Measurements from ENCODE around the gene SLC35F4. TPM values are rescaled to one million over a fixed set of nuclear protein-coding genes. Genes with fewer than 3 reads are reported as not detected.

The SLC35F4 gene
- total RNA-seq, 1 experiment from 2014 or later = not detected

GRCh38 chr14:57847706-57848105 lies 18.2 kb downstream of the SLC35F4 start:
- BruUV-seq (replicated peaks) = no TSS peak
- no peak overlapping the region for H3K4me2 ChIP-seq (ENCODE audit: low read length)
- no peaks in the 10 kb centered on the region for H3K27me3 ChIP-seq (ENCODE audit: insufficient read depth, low read length)
- DNase-seq (ENCODE audit: low read depth, low spot score) = no peak
- no peak overlapping the region for H3K4me3 ChIP-seq (replicated peaks in 1 of 2; ENCODE audit: low read depth in 1 of 2, low read length in 2 of 2)
- ChIA-PET POLR2A (no interaction called here), RAD21 (ENCODE audit: low non-redundant PET in 1 of 2, low total read pairs in 2 of 2, uncharacterized antibody in 2 of 2, unreplicated experiment in 2 of 2) (no interaction called here), CTCF (no interaction called here)
- no peaks in the 10 kb centered on the region for H3K9me3 ChIP-seq (ENCODE audit: control insufficient read depth in 1 of 2, insufficient read depth in 1 of 2, low read depth in 1 of 2, low read length in 2 of 2)
- no peaks in the 10 kb centered on the region for H3K79me2 ChIP-seq (ENCODE audit: insufficient read depth, low read length)
- H3K27ac ChIP-seq (ENCODE audit: low read depth, low read length) = no peak overlapping the region
- H2AFZ ChIP-seq (ENCODE audit: low read depth, low read length, poor library complexity, severe bottlenecking) = no peak overlapping the region
- no peaks in the 10 kb centered on the region for H3K36me3 ChIP-seq (ENCODE audit: control insufficient read depth in 1 of 2, insufficient read depth in 2 of 2, low read length in 2 of 2)
- no peak overlapping the region for H3K9ac ChIP-seq (ENCODE audit: low read length)
- no peak for ATAC-seq
- TF ChIP-seq CBX3 (IDR thresholded peaks at IDR 0.05; ENCODE audit: low read depth) = no peak
- no peak for TF ChIP-seq ATF3 (IDR thresholded peaks at IDR 0.05)
- no peak for TF ChIP-seq ZNF274 (IDR thresholded peaks at IDR 0.05; ENCODE audit: low read depth, low read length)
- TF ChIP-seq EZH2 (IDR thresholded peaks at IDR 0.05) = no peak
- no peak for TF ChIP-seq FOSL1 (IDR thresholded peaks at IDR 0.05; ENCODE audit: low read depth)
- no peak for TF ChIP-seq EZH2phosphoT487 (IDR thresholded peaks at IDR 0.05; ENCODE audit: borderline replicate concordance)
- no peak for TF ChIP-seq JUND (IDR thresholded peaks at IDR 0.05)
- no peaks in the 10 kb centered on the region for H4K20me1 ChIP-seq (ENCODE audit: insufficient read depth)
- intact Hi-C loops (cut with micrococcal nuclease) = no loop called here
- peaks cover 0 to 5% of the 10 kb centered on the region in 2 experiments; a peak in 1 of 4 replicates for H3K4me1 ChIP-seq (ENCODE audit: control insufficient read depth in 1 of 2, insufficient read depth in 2 of 2, low read length in 2 of 2)
- no peaks in the 10 kb centered on the region for H3K9me2 ChIP-seq (ENCODE audit: insufficient read depth)

GRCh38 chr14:57847096-57847495 lies 18.8 kb downstream of the SLC35F4 start:
- Histone ChIP-seq H3K79me2 (ENCODE audit: insufficient read depth, low read length) (no peaks in the 10 kb centered on the region), H3K4me2 (ENCODE audit: low read length) (no peak overlapping the region), H3K9me2 (ENCODE audit: insufficient read depth) (no peaks in the 10 kb centered on the region), H3K27ac (ENCODE audit: low read depth, low read length) (no peak overlapping the region), H2AFZ (ENCODE audit: low read depth, low read length, poor library complexity, severe bottlenecking) (no peak overlapping the region), H3K4me3 (replicated peaks in 1 of 2; ENCODE audit: low read depth in 1 of 2, low read length in 2 of 2) (no peak overlapping the region), H3K9ac (ENCODE audit: low read length) (no peak overlapping the region), H3K4me1 (ENCODE audit: control insufficient read depth in 1 of 2, insufficient read depth in 2 of 2, low read length in 2 of 2) (peaks cover 0 to 5% of the 10 kb centered on the region in 2 experiments; a peak in 1 of 4 replicates), H4K20me1 (ENCODE audit: insufficient read depth) (no peaks in the 10 kb centered on the region), H3K36me3 (ENCODE audit: control insufficient read depth in 1 of 2, insufficient read depth in 2 of 2, low read length in 2 of 2) (no peaks in the 10 kb centered on the region), H3K9me3 (ENCODE audit: control insufficient read depth in 1 of 2, insufficient read depth in 1 of 2, low read depth in 1 of 2, low read length in 2 of 2) (no peaks in the 10 kb centered on the region), H3K27me3 (ENCODE audit: insufficient read depth, low read length) (no peaks in the 10 kb centered on the region)
- POLR2A ChIA-PET = interaction anchor here (0.5 kb wide), 1 partner anchor 1447 kb away, joined by 3 read pairs; no protein-coding TSS in a partner anchor
- ATAC-seq = no peak
- intact Hi-C loops (cut with micrococcal nuclease) = no loop called here
- no peak for DNase-seq (ENCODE audit: low read depth, low spot score)
- TF ChIP-seq MAX (IDR thresholded peaks at IDR 0.05) (no peak), EZH2phosphoT487 (IDR thresholded peaks at IDR 0.05; ENCODE audit: borderline replicate concordance) (no peak), POLR2A (IDR thresholded peaks at IDR 0.05; ENCODE audit: borderline replicate concordance, extremely low read depth, insufficient read depth, insufficient read length) (no peak), RAD21 (IDR thresholded peaks at IDR 0.05; ENCODE audit: low read depth) (no peak), FOSL1 (IDR thresholded peaks at IDR 0.05; ENCODE audit: low read depth) (no peak), ZFX (IDR thresholded peaks at IDR 0.05) (no peak), CEBPB (IDR thresholded peaks at IDR 0.05; ENCODE audit: low read depth) (no peak), CBX3 (IDR thresholded peaks at IDR 0.05; ENCODE audit: low read depth) (no peak), ZNF274 (IDR thresholded peaks at IDR 0.05; ENCODE audit: low read depth, low read length) (no peak), TCF7L2 (IDR thresholded peaks at IDR 0.05; ENCODE audit: borderline replicate concordance, extremely low read depth, insufficient read depth, insufficient read length) (no peak), JUND (IDR thresholded peaks at IDR 0.05) (no peak), SP1 (IDR thresholded peaks at IDR 0.05; ENCODE audit: low read depth) (no peak)
- BruUV-seq (replicated peaks) = no TSS peak
- CTCF ChIA-PET = no interaction called here
- RAD21 ChIA-PET (ENCODE audit: low non-redundant PET in 1 of 2, low total read pairs in 2 of 2, uncharacterized antibody in 2 of 2, unreplicated experiment in 2 of 2) = no interaction called here
